RWPE2 (cell line): ENCODE measurements around the gene TM7SF3.

Experiments
- ATAC-seq: fragments of 200-7000 bp; cut with Tn5 transposase; 3 replicates; pipeline ENCODE4 v1.9.1; 2021; ENCODE audit warnings: low read depth
- DNase-seq: peaks from one replicate; pipeline ENCODE4 v3.0.0-alpha.2; 2020; ENCODE audit warnings: low spot score
- H3K27ac ChIP-seq: fragments of 450-650 bp; 2 replicates; pipeline ENCODE4 v1.5.1; 2017; ENCODE audit warnings: mild to moderate bottlenecking; ENCODE audit not compliant: poor library complexity, severe bottlenecking
- H3K27me3 ChIP-seq: fragments of 250-450 bp; sonication (Bioruptor Pico); 2 replicates; pipeline ENCODE4 v1.5.1; 2021; ENCODE audit warnings: mild to moderate bottlenecking, moderate library complexity; ENCODE audit not compliant: insufficient read depth, poor library complexity, severe bottlenecking
- H3K36me3 ChIP-seq: fragments of 250-450 bp; sonication (Bioruptor Pico); 2 replicates; pipeline ENCODE4 v1.5.1; 2020; ENCODE audit warnings: low read depth, mild to moderate bottlenecking, moderate library complexity
- H3K4me1 ChIP-seq: fragments of 250-450 bp; sonication (Bioruptor Pico); 2 replicates; pipeline ENCODE4 v1.5.1; 2021; ENCODE audit warnings: mild to moderate bottlenecking, moderate library complexity; ENCODE audit not compliant: insufficient read depth, poor library complexity, severe bottlenecking
- H3K4me3 ChIP-seq: fragments of 250-450 bp; sonication (Bioruptor Pico); 2 replicates; pipeline ENCODE4 v1.5.1; 2021; ENCODE audit warnings: mild to moderate bottlenecking, moderate library complexity; ENCODE audit not compliant: severe bottlenecking
- H3K9me3 ChIP-seq: fragments of 250-450 bp; sonication (Bioruptor Pico); 2 replicates; pipeline ENCODE4 v1.5.1; 2021; ENCODE audit warnings: mild to moderate bottlenecking, moderate library complexity; ENCODE audit not compliant: severe bottlenecking
- TF ChIP-seq, protein P1 (sequence below): fragments of 450-650 bp; IDR thresholded peaks from one replicate; pipeline ENCODE4 v1.5.1; 2017; ENCODE audit warnings: mild to moderate bottlenecking, moderate library complexity; ENCODE audit not compliant: poor library complexity, severe bottlenecking

Gene TM7SF3

GRCh38 chr12:26939953-26940352 is 74.2 kb downstream of the TM7SF3 start:
- TF ChIP-seq, protein P1, sequence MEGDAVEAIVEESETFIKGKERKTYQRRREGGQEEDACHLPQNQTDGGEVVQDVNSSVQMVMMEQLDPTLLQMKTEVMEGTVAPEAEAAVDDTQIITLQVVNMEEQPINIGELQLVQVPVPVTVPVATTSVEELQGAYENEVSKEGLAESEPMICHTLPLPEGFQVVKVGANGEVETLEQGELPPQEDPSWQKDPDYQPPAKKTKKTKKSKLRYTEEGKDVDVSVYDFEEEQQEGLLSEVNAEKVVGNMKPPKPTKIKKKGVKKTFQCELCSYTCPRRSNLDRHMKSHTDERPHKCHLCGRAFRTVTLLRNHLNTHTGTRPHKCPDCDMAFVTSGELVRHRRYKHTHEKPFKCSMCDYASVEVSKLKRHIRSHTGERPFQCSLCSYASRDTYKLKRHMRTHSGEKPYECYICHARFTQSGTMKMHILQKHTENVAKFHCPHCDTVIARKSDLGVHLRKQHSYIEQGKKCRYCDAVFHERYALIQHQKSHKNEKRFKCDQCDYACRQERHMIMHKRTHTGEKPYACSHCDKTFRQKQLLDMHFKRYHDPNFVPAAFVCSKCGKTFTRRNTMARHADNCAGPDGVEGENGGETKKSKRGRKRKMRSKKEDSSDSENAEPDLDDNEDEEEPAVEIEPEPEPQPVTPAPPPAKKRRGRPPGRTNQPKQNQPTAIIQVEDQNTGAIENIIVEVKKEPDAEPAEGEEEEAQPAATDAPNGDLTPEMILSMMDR = no peak
- H3K27me3 ChIP-seq = no peaks in the 10 kb centered on the region
- no peaks in the 10 kb centered on the region for H3K9me3 ChIP-seq
- peaks cover 7% of the 10 kb centered on the region for H3K4me1 ChIP-seq
- DNase-seq (no peak), ATAC-seq (no peak)
- peak overlapping the region; percentile 71 for H3K4me3 ChIP-seq
- H3K36me3 ChIP-seq = peaks cover 8% of the 10 kb centered on the region
- H3K27ac ChIP-seq = no peak overlapping the region

DNA sequence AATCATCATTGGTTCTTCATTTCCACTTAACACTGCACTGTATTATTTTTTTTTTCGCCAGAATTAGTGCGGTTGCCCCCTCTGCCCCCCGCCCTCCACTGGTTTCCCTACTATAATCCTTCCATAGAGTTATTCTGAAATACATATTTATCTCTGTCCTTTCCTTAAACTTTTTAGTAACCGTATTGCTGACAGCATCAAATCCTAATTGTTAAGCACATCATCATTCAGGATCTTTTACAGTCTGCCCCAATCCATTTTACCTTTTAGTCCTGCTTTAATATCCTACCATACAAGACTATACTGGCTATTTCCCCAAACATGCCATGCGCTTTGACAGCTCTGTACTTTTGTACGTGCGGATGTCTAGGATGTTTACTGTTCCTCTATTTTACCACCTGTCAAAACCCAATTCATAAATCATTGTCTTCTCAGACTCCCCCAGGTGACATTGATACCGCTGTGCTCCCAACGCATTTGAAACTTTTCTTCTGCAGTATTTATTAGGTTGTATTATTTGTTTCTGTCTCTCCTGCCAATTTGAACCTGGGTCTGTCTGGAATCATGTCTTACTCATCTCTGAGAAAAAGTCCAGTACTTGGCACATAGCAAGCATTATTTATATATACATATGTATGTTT is 74.9 kb downstream of the TM7SF3 start:
- no peak for DNase-seq
- Histone ChIP-seq H3K27ac (peak overlapping the region; percentile 72), H3K4me3 (peak overlapping the region; percentile 71), H3K27me3 (no peaks in the 10 kb centered on the region), H3K9me3 (no peaks in the 10 kb centered on the region), H3K36me3 (peaks cover 13% of the 10 kb centered on the region), H3K4me1 (peaks cover 7% of the 10 kb centered on the region)
- TF ChIP-seq, protein P1 = no peak
- ATAC-seq = no peak

DNA sequence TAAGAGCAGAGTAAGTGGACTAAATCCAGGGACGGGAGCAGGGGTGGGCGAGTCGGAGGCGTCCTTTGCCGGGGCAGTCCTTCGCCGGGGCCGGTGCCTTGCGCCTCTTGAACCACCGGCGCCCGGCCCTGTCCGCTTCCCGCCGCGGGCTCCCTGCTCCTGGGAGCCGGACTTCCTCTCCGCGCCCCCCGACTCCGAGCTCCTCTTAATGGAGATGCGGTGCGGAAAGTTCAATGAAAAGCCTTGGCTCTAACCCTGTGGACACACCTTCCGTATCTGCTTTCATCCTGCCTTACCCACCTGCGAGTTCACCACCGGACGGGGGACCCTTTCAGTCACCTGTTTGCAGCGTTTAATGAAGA is 75.5 kb downstream of the TM7SF3 start:
- TF ChIP-seq, protein P1 = no peak
- peaks cover 7% of the 10 kb centered on the region for H3K4me1 ChIP-seq
- ATAC-seq (peak; percentile 34), DNase-seq (peak; percentile 25)
- no peaks in the 10 kb centered on the region for H3K9me3 ChIP-seq
- H3K36me3 ChIP-seq = peaks cover 16% of the 10 kb centered on the region
- H3K27ac ChIP-seq = peak overlapping the region; percentile 72
- no peaks in the 10 kb centered on the region for H3K27me3 ChIP-seq
- H3K4me3 ChIP-seq = peak overlapping the region; percentile 71

DNA sequence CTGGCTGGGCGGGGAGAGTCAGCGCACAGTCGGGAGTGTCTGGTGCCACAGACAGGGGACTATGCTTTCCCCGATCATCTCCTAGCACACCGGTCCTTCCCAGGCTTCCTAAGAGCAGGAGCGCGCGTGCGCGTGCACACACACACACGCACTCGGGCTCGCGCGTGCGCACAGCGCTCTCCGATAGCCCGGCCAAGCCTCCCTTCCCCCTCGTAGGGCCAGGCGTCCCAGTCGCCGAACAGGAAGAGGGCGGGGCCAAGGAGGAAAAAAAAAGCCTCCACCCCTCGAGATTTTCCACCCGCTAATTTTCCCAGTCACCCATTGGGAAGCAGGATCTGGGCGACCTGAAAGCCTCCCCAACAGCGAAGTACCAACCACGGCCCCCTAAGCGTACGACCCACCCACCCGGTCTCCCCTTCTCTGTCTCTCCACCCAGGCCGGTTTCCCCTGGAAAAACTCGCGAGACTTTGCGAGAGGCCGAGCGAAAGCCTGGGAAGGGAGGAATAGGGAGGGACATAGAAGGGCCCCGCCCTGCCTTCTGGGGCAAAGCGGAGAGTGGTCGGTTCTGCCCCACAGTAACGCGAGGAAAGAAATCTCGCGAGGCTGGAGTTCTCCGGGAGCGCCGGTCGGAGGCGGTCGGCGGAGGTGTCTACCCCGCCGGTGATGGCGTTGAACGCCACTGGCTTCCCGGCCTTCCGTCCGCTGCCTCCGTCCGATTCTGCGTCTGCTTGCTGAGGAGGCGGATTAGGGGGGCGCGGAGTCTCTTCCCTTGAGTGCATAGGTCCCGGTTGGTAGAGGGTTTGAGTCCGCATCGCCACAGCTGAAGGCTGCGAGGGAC is 76.1 kb downstream of the TM7SF3 start, which contains the start of the genes FGFR1OP2 and INTS13:
TSS of gene FGFR1OP2 (plus strand) at position 608 of the 838 bp plus-strand sequence. CDS start 15,689 bp downstream, outside the sequence.
TSS of gene INTS13 (minus strand) at position 119 of the 838 bp plus-strand sequence. CDS start 1,178 bp downstream, outside the sequence.
- ATAC-seq = peak; percentile 90
- Histone ChIP-seq H3K4me1 (peaks cover 7% of the 10 kb centered on the region), H3K4me3 (peak within 1 kb of the TSS; percentile 71), H3K27me3 (no peaks in the 10 kb centered on the region), H3K27ac (peak within 1 kb of the TSS; percentile 72), H3K9me3 (no peaks in the 10 kb centered on the region), H3K36me3 (peaks cover 16% of the 10 kb centered on the region)
- TF ChIP-seq, protein P1 = no peak
- peak; percentile 92 for DNase-seq
